Kidney epithelial cell (primary cell): ENCODE measurements around the gene KCNJ4. TPM values are rescaled to one million over a fixed set of nuclear protein-coding genes. Genes with fewer than 3 reads are reported as not detected.
"Not testable (repeated sequence)": the region's sequence is repeated elsewhere in the genome, so short reads cannot be mapped to it uniquely, and the experiment has no call there.

Experiments
- DNase-seq: peaks from one replicate; pipeline ENCODE4 v3.0.0-alpha.2; 2010; ENCODE audit warnings: low read depth
- H3K27me3 ChIP-seq: 2 replicates; pipeline ENCODE4 v1.6.0; 2011; ENCODE audit warnings: low read length; ENCODE audit not compliant: control insufficient read depth, insufficient read depth
- H3K36me3 ChIP-seq: 2 replicates; pipeline ENCODE4 v1.5.1; 2011; ENCODE audit warnings: low read length; ENCODE audit not compliant: control insufficient read depth, insufficient read depth
- H3K4me3 ChIP-seq: 2 replicates; pipeline ENCODE4 v1.5.1; 2011; ENCODE audit warnings: low read depth, mild to moderate bottlenecking, control low read depth, low read length
- total RNA-seq: library from RNA; depleted of rRNA; stranded (reverse); fragments of >200 nt; gene quantifications from 2 replicates; pipeline ENCODE4 v1.2.3, GENCODE V29; 2015
- TF ChIP-seq, protein P1 (sequence below): IDR thresholded peaks from 2 replicates; pipeline ENCODE4 v1.5.1; 2011; ENCODE audit warnings: mild to moderate bottlenecking, moderate library complexity, low read length, control low read depth, inconsistent platforms; ENCODE audit not compliant: insufficient read depth, poor library complexity, severe bottlenecking

The KCNJ4 gene
- total RNA-seq, 1 donor from 2014 or later = not detected

DNA sequence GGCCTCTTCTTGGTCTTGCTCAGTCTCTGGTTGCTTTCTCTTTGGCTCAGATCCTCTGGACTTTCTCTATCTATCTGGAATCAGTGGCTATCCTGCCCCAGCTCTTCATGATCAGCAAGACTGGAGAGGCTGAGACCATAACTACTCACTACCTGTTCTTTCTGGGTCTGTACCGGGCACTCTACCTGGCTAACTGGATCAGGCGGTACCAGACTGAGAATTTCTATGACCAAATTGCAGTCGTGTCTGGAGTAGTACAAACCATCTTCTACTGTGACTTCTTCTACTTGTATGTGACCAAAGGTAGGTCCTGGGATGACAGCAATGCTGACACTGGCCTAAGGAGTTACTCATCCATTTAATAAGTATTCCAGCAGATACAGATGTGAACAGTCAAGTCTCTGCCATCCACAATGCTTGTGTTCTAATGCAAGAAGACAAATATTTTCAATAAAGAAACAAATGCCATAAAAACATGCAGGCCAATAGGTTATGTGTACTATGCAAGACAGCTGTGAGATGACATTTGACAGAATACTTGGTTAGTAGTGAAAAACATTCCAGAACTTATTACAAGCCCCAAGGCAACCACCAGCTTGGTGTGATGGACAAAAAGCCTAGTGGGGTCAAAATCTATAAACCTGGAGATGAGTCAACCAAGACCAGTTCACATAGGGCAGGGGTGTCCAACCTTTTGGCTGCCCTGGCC, 26.3 kb upstream of the KCNJ4 start:
- TF ChIP-seq, protein P1, sequence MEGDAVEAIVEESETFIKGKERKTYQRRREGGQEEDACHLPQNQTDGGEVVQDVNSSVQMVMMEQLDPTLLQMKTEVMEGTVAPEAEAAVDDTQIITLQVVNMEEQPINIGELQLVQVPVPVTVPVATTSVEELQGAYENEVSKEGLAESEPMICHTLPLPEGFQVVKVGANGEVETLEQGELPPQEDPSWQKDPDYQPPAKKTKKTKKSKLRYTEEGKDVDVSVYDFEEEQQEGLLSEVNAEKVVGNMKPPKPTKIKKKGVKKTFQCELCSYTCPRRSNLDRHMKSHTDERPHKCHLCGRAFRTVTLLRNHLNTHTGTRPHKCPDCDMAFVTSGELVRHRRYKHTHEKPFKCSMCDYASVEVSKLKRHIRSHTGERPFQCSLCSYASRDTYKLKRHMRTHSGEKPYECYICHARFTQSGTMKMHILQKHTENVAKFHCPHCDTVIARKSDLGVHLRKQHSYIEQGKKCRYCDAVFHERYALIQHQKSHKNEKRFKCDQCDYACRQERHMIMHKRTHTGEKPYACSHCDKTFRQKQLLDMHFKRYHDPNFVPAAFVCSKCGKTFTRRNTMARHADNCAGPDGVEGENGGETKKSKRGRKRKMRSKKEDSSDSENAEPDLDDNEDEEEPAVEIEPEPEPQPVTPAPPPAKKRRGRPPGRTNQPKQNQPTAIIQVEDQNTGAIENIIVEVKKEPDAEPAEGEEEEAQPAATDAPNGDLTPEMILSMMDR = no peak
- Histone ChIP-seq H3K27me3 (no peaks in the 10 kb centered on the region), H3K4me3 (no peak overlapping the region), H3K36me3 (peaks cover 3% of the 10 kb centered on the region)
- DNase-seq = no peak

DNA sequence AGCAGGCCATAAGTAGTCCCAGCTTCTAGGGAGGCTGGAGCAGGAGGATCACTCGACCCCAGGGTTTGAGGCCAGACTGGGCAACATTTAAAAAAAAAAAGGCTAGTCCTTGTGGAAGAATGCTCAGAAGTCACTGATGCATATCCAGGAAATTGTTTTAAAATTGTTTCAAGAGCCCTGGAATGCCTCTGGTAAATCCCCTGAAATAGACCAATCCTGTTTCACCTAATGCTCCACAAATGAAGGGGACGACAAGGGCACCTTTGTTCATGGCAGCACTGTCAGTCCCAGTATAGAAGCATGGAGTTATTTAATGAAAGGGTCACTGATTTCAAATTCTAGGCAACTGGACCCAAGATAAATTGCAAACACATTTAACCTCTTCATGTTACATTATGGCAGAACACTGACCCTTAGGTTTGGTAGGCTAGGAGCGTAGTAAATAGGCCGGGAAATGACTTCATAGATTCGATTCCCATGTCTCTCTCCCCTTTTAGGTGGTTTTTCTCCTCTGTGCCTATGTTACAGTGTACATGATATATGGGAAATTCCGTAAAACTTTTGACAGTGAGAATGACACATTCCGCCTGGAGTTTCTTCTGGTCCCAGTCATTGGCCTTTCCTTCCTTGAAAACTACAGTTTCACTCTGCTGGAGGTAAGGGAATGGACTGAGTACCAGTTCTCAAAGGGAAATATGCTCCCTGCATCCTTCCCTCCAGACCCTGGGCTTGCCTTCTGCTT, 24.3 kb upstream of the KCNJ4 start:
- Histone ChIP-seq H3K36me3 (peaks cover 2% of the 10 kb centered on the region), H3K4me3 (no peak overlapping the region), H3K27me3 (no peaks in the 10 kb centered on the region)
- peak; percentile 63 for DNase-seq
- TF ChIP-seq, protein P1 = no peak

DNA sequence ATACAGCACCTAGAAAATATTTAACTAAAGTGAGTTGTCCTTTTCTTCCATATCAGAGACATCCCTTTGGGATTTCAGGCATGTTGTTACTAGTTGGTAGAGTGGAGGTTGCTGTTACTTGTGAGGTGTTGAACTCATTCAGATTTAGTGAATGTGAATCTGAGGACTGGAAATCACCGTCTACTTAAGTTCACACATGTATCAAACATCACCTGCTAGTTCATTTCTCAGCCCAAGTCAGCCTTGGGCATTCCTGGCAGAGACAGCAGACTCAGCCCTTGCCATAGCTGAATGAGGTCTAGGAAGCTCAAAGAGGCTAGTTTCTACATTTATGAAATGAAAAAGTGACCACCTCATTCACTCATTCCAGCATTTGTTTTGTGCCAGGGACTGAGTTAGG, 22.6 kb upstream of the KCNJ4 start:
- Histone ChIP-seq H3K4me3 (no peak overlapping the region), H3K36me3 (no peaks in the 10 kb centered on the region), H3K27me3 (no peaks in the 10 kb centered on the region)
- no peak for DNase-seq
- TF ChIP-seq, protein P1 = no peak

DNA sequence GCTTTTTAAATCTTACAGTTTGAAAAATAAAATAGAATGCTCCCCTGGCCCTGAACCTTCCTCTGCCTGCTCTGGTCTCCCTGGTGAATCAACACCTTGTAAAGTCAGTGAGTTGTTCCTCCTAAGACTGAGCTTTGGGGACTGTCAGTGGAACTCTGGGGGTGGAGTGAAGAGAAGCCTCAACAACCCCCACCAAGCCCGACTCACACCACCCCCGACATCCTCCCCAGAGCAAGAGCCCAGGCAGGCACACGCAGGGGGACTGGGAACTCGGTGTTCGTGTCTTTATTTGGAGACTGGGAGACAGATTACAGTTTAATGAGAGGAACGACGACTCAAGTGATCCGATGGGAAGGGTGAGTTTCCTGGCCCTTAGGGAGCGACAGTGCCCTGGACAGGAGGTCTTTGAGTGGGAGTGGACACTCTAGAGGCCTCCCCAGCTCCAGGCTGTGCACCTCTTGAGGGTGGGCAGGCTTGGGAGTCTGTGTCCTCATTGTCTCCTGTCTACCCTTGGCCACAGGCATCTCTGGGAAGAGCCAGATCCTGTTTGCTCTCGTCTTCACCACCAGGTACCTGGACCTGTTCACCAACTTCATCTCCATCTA, 19.1 kb upstream of the KCNJ4 start:
- DNase-seq = no peak
- H3K27me3 ChIP-seq = no peaks in the 10 kb centered on the region
- TF ChIP-seq, protein P1 = no peak
- H3K4me3 ChIP-seq = no peak overlapping the region
- H3K36me3 ChIP-seq = no peaks in the 10 kb centered on the region

DNA sequence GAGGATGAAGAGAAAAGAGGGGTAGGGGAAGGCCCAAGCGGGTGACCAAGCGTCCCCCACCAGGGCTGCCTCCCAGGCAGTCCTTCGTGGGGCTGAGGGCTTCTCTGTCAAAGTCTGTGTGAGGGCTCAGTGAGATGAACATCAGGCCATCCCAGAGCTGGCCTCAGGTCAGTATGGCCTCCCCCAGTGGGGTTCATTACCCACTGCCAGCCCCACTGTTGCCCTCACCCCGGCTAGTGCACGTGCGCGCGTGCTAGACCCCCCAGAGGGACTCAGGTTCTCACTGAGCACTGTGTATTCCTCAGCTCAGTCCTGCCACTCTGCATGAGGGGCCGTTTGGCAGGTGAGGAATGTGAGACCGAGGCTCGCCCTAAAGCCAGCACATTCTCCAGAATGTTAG, 16.2 kb upstream of the KCNJ4 start:
- no peak for DNase-seq
- TF ChIP-seq, protein P1 = no peak
- H3K4me3 ChIP-seq = no peak overlapping the region
- no peaks in the 10 kb centered on the region for H3K36me3 ChIP-seq
- H3K27me3 ChIP-seq = peaks cover 3% of the 10 kb centered on the region

DNA sequence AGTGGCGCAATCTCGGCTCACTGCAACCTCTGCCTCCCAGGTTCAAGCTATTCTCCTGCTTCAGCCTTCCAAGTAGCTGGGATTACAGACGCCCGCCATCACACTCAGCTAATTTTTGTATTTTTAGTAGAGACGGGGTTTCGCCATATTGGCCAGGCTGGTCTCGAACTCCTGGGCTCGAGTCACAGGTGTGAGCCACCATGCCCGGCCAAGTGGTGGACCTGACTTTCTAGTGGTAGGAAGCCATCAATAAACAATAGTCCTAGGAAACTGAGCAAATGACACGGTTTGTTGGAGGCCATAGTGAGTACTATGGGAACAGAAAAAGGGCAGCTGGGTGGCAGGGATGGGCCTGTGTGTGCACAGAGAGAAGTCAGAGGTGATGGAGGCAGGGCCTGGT, 15.2 kb upstream of the KCNJ4 start:
- DNase-seq, H3K36me3 ChIP-seq: not testable (repeated sequence)

More for the DNA sequence above, 15.2 kb upstream of the KCNJ4 start:
- not testable (repeated sequence) for H3K27me3 ChIP-seq, H3K4me3 ChIP-seq
